Measurements from ENCODE around the gene CYTIP. TPM values are rescaled to one million over a fixed set of nuclear protein-coding genes. Genes with fewer than 3 reads are reported as not detected.

CYTIP gene
- total and polyA plus RNA-seq, 9 of the 15 experiments (the other 6 are each of a cell fraction or from before 2014, with no cell fraction given) = 0.03 to 0.35 (median 0.26) TPM; not detected in 1

DNA sequence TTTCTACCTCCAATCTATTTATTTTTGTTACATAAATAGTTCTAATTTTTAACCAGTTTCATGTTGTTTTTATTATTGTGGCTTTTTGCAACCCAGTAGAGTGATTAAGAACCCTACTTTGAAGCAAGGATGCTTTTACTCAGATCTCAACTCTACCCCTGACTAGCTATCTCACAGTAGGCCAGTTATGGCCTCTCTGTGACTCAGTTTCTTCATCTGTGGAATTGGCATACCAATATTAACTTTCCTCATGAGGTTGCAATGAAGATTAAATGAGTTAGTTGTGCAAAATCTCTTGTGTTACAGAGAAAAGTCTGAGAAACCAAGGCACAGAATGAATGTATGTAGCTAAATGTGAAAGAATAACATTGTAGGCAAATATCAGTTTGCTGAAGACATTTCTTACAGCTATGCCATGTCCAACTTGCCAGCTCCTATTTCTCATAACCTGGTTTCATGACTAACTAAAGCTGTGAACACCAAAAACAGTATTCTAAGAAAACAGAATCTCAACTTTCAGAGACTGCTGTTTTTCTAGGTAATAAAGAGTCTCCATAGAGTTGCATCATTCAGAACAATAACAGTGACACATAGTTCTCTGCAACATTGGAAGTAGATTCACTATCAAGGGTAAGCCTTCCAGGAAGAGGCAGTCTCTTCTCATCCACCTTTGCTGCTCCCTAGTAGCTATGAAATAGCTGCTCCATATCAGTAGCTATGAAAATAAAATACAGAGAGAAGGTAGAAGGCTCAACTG lies 33.2 kb upstream of the CYTIP start (continued):
- TF ChIP-seq NFYB (IDR thresholded peaks at IDR 0.05; ENCODE audit: extremely low read depth, insufficient read length) = no peak
- no peak for TF ChIP-seq NR3C1 (CRISPR knock-in tag; IDR thresholded peaks at IDR 0.05)
- peak in 1 of 2 experiments; percentile 70; a peak in 2 of 4 replicates for TF ChIP-seq TRIM24 (IDR thresholded peaks at IDR 0.05)
- TF ChIP-seq, protein P1, sequence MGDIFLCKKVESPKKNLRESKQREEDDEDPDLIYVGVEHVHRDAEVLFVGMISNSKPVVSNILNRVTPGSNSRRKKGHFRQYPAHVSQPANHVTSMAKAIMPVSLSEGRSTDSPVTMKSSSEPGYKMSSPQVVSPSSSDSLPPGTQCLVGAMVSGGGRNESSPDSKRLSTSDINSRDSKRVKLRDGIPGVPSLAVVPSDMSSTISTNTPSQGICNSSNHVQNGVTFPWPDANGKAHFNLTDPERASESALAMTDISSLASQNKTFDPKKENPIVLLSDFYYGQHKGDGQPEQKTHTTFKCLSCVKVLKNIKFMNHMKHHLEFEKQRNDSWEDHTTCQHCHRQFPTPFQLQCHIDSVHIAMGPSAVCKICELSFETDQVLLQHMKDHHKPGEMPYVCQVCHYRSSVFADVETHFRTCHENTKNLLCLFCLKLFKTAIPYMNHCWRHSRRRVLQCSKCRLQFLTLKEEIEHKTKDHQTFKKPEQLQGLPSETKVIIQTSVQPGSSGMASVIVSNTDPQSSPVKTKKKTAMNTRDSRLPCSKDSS (IDR thresholded peaks at IDR 0.05; ENCODE audit: low read depth, partially characterized antibody) = no peak
- TF ChIP-seq, protein P2, sequence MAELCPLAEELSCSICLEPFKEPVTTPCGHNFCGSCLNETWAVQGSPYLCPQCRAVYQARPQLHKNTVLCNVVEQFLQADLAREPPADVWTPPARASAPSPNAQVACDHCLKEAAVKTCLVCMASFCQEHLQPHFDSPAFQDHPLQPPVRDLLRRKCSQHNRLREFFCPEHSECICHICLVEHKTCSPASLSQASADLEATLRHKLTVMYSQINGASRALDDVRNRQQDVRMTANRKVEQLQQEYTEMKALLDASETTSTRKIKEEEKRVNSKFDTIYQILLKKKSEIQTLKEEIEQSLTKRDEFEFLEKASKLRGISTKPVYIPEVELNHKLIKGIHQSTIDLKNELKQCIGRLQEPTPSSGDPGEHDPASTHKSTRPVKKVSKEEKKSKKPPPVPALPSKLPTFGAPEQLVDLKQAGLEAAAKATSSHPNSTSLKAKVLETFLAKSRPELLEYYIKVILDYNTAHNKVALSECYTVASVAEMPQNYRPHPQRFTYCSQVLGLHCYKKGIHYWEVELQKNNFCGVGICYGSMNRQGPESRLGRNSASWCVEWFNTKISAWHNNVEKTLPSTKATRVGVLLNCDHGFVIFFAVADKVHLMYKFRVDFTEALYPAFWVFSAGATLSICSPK (IDR thresholded peaks at IDR 0.05; ENCODE audit: borderline replicate concordance) = no peak
- 0 out of 2 replicates have a peak, but pooled peaks have one; percentile 70 for TF ChIP-seq ZNF584 (CRISPR knock-in tag; IDR thresholded peaks at IDR 0.05; ENCODE audit: low read depth)
- no peak for TF ChIP-seq TCFL5 (CRISPR knock-in tag; conservative IDR thresholded peaks at IDR 0.05)
- TF ChIP-seq RBM22 (IDR thresholded peaks at IDR 0.05; ENCODE audit: low read depth, low read length, poor library complexity, severe bottlenecking) = no peak
- no peak for TF ChIP-seq FOXK2 (conservative IDR thresholded peaks at IDR 0.05 in 1 of 2, IDR thresholded peaks at IDR 0.05 in 1 of 2; ENCODE audit: low read depth in 2 of 2)
- TF ChIP-seq BRD9 (IDR thresholded peaks at IDR 0.05; ENCODE audit: low read depth, partially characterized antibody) = no peak
- TF ChIP-seq PHB (CRISPR knock-in tag; IDR thresholded peaks at IDR 0.05) = no peak
- TF ChIP-seq FOXK1 (CRISPR knock-in tag; IDR thresholded peaks at IDR 0.05; ENCODE audit: borderline replicate concordance) = no peak
- TF ChIP-seq, protein P3, sequence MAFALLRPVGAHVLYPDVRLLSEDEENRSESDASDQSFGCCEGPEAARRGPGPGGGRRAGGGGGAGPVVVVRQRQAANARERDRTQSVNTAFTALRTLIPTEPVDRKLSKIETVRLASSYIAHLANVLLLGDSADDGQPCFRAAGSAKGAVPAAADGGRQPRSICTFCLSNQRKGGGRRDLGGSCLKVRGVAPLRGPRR (CRISPR knock-in tag; IDR thresholded peaks at IDR 0.05) = no peak
- TF ChIP-seq, protein P4, sequence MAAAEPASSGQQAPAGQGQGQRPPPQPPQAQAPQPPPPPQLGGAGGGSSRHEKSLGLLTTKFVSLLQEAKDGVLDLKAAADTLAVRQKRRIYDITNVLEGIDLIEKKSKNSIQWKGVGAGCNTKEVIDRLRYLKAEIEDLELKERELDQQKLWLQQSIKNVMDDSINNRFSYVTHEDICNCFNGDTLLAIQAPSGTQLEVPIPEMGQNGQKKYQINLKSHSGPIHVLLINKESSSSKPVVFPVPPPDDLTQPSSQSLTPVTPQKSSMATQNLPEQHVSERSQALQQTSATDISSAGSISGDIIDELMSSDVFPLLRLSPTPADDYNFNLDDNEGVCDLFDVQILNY (CRISPR knock-in tag; IDR thresholded peaks at IDR 0.05) = no peak
- no peak for TF ChIP-seq MTA3 (IDR thresholded peaks at IDR 0.05; ENCODE audit: borderline replicate concordance)
- TF ChIP-seq, protein P5, sequence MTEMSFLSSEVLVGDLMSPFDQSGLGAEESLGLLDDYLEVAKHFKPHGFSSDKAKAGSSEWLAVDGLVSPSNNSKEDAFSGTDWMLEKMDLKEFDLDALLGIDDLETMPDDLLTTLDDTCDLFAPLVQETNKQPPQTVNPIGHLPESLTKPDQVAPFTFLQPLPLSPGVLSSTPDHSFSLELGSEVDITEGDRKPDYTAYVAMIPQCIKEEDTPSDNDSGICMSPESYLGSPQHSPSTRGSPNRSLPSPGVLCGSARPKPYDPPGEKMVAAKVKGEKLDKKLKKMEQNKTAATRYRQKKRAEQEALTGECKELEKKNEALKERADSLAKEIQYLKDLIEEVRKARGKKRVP (CRISPR knock-in tag; IDR thresholded peaks at IDR 0.05) = peak; percentile 73; the same call in 1 of the 2 replicates
- no peak for TF ChIP-seq CSDE1 (IDR thresholded peaks at IDR 0.05)
- TF ChIP-seq RFX5 (IDR thresholded peaks at IDR 0.05; ENCODE audit: low read depth, low read length) = no peak
- no peak for TF ChIP-seq MYNN (IDR thresholded peaks at IDR 0.05)
- TF ChIP-seq MYNN (CRISPR knock-in tag; IDR thresholded peaks at IDR 0.05) = no peak
